HL-60 (cell line): Measurements from ENCODE around the gene SMAD6.

Source experiments
- DNase-seq, 2 experiments: peaks; one replicate each; pipeline ENCODE4 v3.0.0-alpha.2; 2010 to 2020; ENCODE audit warnings: low read depth in 1 of 2, low spot score in 1 of 2
- H3K27ac ChIP-seq: fragments of 250-450 bp; sonication (Bioruptor Pico); replicated peaks from 2 replicates; pipeline ENCODE4 v1.5.1; 2020; ENCODE audit warnings: mild to moderate bottlenecking, moderate library complexity
- H3K27me3 ChIP-seq: fragments of 250-450 bp; sonication (Bioruptor Pico); 2 replicates; pipeline ENCODE4 v1.5.1; 2021; ENCODE audit warnings: mild to moderate bottlenecking, moderate library complexity; ENCODE audit not compliant: insufficient read depth, poor library complexity, severe bottlenecking
- H3K4me3 ChIP-seq: replicated peaks from 2 replicates; pipeline ENCODE4 v1.5.1; 2011; ENCODE audit warnings: mild to moderate bottlenecking, control low read depth, low read length; ENCODE audit not compliant: insufficient read depth
- CTCF ChIP-seq: IDR thresholded peaks from one replicate; pipeline ENCODE4 v1.5.1; 2011; ENCODE audit warnings: low read length, control low read depth, inconsistent platforms; ENCODE audit not compliant: insufficient read depth
- GABPA ChIP-seq: IDR thresholded peaks from 2 replicates; pipeline ENCODE4 v1.6.1; 2012; ENCODE audit warnings: low read depth
- POLR2AphosphoS5 ChIP-seq: IDR thresholded peaks from 2 replicates; pipeline ENCODE4 v1.6.1; 2012; ENCODE audit warnings: low read depth
- REST ChIP-seq: IDR thresholded peaks from 2 replicates; pipeline ENCODE4 v1.6.1; 2012; ENCODE audit warnings: low read depth; ENCODE audit not compliant: insufficient replicate concordance
- SPI1 ChIP-seq: IDR thresholded peaks from 2 replicates; pipeline ENCODE4 v1.6.1; 2012; ENCODE audit warnings: low read depth, mild to moderate bottlenecking, borderline replicate concordance

Gene SMAD6

GRCh38 chr15:66681395-66681794 lies 20.6 kb upstream of the SMAD6 start:
- Histone ChIP-seq H3K27ac (no peak overlapping the region), H3K27me3 (no peaks in the 10 kb centered on the region), H3K4me3 (no peak overlapping the region)
- no peak for TF ChIP-seq REST
- TF ChIP-seq GABPA = no peak
- no peak for TF ChIP-seq SPI1
- no peak for TF ChIP-seq CTCF
- TF ChIP-seq POLR2AphosphoS5 = no peak
- no peak for DNase-seq

GRCh38 chr15:66682246-66682645 lies 19.8 kb upstream of the SMAD6 start:
- TF ChIP-seq GABPA = no peak
- no peak for TF ChIP-seq REST
- no peak for TF ChIP-seq POLR2AphosphoS5
- TF ChIP-seq SPI1 = no peak
- TF ChIP-seq CTCF = no peak
- no peak overlapping the region for H3K27ac ChIP-seq
- DNase-seq = no peak
- no peaks in the 10 kb centered on the region for H3K27me3 ChIP-seq
- no peak overlapping the region for H3K4me3 ChIP-seq

GRCh38 chr15:66682865-66683264 lies 19.2 kb upstream of the SMAD6 start:
- no peak for TF ChIP-seq CTCF
- no peak for TF ChIP-seq SPI1
- no peak overlapping the region for H3K4me3 ChIP-seq
- DNase-seq = no peak
- H3K27ac ChIP-seq = no peak overlapping the region
- no peaks in the 10 kb centered on the region for H3K27me3 ChIP-seq

- no peak overlapping the region for H3K4me3 ChIP-seq
- H3K27ac ChIP-seq = no peak overlapping the region
- DNase-seq = no peak
- TF ChIP-seq GABPA = no peak
- TF ChIP-seq SPI1 = no peak
- no peak for TF ChIP-seq REST
- no peak for TF ChIP-seq CTCF
- TF ChIP-seq POLR2AphosphoS5 = no peak
- no peaks in the 10 kb centered on the region for H3K27me3 ChIP-seq
These were observed 17.8 kb upstream of the SMAD6 start for GRCh38 chr15:66684136-66684681.
